COLO668 (cell line): ENCODE measurements around the gene CCR5AS.
A peak's percentile ranks its signal among the peaks of the same experiment; 100 is the strongest.

Experiments used
- DNase-seq: peaks from one replicate; lab custom pipeline; 2025; ENCODE audit not compliant: unreplicated experiment; lab: John Stamatoyannopoulos, UW

The CCR5AS gene

DNA sequence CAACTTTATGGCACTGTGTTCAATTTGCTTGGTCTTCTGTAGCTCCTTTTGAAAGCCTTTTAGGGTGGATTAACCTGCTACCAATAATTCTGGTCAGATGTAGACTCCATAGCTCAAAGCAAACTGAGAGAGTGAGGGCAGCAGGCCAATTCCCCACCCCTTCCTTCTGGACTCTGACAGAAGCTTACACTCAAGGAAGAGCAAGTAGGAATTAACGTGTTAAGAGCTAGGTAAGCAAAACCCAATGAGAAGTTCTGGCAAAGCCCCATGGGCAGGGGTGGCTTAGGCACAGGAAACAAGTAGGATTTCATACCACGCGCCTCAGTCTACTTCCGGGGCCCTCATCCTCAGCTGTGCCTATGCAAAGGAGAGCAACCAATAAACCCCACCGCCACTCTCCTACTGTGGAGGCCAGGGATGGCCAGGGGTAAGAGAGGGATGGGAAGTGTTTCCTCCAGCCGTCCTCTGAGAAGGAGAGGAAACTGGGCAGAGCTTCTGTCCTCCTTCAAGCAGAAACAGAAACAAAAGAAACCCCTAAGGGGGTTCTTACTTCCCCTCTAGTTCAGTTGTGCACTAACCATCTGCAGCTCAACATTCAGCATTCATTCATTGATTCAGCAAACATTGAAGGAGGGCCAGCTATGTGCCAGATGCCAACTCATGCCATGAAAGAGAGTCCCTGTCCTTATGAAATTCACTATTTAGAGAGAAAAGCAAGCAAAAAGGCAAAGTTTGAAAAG is 23.5 kb downstream of the CCR5AS start:
- DNase-seq = no peak

DNA sequence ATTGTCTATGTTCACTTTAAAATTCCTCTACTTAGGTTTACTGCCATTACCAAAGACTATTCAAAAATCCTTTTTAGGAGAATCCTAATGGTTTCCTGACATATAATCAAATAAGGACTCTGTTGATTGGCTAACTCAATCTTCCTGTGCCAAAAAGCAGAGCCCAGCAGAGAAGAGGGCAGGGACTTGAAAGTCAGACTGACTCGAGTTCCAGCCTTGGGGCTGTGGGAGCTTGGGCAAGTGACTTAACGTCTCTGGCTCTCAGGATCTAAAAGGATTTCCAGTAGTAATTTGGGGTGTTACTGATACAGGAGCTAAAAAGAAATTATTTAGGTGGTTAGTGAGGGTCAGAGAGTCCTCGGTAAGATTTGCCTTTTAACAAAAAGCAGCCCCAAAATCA is 25.2 kb downstream of the CCR5AS start:
- DNase-seq = no peak

DNA sequence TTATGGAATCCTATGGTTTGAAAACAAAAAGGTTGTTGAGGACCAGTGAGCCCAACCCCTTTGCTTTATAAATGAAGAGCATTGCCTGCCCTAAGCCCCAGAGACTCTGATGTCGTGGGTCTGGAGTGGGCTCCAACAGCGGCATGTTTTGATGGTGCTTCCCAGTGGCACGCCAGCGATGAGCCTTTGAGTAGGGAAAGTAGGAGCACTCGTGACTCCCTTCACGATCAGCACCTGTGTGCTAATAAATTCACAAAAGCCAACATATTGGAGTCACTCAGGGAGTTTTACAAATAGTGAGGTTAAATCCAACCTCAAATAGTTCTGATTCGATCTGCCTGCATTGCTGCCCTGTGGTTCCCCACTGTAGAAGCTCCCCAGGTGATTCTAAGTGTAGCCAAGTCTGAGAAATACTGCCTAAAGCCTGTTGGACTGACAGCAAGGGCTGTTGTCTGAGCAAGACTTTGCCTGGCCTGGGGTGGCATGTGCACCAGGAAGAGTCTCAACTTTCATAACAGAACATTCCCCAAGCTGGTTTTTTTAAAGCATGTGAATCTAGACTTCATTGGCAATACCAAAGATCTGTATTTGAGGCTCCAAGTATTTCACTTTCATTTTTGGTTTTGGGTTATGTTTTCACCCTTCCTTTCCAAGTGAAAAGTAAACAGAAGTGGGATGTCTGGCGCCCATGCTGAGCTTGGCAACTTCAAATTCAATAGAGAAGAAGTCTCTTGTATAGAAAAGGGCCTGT is 26.2 kb downstream of the CCR5AS start:
- DNase-seq = no peak

DNA sequence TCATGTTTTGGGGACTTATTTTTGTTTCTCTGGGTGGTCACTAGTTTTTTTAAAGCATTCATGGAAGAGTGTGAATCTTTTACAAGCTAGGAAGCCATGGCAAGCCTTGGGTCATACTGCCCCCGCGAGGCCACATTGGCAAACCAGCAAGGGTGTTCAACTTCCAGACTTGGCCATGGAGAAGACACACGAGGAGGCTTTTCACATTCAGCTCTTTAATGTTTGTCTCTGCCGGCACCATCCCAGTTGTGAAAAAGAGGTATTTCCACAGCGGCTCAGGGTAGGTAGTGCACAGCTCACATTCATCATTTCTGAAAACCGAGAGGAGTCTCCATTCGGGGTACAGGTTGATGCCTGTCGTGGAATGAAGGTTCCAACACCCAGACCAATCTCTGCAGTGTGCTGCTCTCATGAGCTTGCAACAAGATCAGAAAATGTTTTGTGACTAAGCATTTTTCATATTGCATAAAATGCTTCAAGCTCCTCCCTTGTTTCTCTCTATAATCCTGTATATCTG is 28.4 kb downstream of the CCR5AS start:
- peak; percentile 29 for DNase-seq

DNA sequence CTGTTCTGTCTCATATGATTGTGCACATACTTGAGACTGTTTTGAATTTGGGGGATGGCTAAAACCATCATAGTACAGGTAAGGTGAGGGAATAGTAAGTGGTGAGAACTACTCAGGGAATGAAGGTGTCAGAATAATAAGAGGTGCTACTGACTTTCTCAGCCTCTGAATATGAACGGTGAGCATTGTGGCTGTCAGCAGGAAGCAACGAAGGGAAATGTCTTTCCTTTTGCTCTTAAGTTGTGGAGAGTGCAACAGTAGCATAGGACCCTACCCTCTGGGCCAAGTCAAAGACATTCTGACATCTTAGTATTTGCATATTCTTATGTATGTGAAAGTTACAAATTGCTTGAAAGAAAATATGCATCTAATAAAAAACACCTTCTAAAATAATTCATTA is 31.1 kb downstream of the CCR5AS start:
- DNase-seq = no peak

DNA sequence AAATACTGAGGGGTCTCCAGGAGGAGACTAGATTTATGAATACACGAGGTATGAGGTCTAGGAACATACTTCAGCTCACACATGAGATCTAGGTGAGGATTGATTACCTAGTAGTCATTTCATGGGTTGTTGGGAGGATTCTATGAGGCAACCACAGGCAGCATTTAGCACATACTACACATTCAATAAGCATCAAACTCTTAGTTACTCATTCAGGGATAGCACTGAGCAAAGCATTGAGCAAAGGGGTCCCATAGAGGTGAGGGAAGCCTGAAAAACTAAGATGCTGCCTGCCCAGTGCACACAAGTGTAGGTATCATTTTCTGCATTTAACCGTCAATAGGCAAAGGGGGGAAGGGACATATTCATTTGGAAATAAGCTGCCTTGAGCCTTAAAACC is 31.6 kb downstream of the CCR5AS start:
- DNase-seq = no peak

DNA sequence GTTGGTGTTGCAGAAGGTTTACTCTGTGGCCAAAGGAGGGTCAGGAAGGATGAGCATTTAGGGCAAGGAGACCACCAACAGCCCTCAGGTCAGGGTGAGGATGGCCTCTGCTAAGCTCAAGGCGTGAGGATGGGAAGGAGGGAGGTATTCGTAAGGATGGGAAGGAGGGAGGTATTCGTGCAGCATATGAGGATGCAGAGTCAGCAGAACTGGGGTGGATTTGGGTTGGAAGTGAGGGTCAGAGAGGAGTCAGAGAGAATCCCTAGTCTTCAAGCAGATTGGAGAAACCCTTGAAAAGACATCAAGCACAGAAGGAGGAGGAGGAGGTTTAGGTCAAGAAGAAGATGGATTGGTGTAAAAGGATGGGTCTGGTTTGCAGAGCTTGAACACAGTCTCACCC is 32.1 kb downstream of the CCR5AS start:
- no peak for DNase-seq

DNA sequence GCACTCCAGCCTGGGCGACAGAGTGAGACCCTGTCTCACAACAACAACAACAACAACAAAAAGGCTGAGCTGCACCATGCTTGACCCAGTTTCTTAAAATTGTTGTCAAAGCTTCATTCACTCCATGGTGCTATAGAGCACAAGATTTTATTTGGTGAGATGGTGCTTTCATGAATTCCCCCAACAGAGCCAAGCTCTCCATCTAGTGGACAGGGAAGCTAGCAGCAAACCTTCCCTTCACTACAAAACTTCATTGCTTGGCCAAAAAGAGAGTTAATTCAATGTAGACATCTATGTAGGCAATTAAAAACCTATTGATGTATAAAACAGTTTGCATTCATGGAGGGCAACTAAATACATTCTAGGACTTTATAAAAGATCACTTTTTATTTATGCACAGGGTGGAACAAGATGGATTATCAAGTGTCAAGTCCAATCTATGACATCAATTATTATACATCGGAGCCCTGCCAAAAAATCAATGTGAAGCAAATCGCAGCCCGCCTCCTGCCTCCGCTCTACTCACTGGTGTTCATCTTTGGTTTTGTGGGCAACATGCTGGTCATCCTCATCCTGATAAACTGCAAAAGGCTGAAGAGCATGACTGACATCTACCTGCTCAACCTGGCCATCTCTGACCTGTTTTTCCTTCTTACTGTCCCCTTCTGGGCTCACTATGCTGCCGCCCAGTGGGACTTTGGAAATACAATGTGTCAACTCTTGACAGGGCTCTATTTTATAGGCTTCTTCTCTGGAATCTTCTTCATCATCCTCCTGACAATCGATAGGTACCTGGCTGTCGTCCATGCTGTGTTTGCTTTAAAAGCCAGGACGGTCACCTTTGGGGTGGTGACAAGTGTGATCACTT is 34.1 kb downstream of the CCR5AS start:
- DNase-seq = no peak

DNA sequence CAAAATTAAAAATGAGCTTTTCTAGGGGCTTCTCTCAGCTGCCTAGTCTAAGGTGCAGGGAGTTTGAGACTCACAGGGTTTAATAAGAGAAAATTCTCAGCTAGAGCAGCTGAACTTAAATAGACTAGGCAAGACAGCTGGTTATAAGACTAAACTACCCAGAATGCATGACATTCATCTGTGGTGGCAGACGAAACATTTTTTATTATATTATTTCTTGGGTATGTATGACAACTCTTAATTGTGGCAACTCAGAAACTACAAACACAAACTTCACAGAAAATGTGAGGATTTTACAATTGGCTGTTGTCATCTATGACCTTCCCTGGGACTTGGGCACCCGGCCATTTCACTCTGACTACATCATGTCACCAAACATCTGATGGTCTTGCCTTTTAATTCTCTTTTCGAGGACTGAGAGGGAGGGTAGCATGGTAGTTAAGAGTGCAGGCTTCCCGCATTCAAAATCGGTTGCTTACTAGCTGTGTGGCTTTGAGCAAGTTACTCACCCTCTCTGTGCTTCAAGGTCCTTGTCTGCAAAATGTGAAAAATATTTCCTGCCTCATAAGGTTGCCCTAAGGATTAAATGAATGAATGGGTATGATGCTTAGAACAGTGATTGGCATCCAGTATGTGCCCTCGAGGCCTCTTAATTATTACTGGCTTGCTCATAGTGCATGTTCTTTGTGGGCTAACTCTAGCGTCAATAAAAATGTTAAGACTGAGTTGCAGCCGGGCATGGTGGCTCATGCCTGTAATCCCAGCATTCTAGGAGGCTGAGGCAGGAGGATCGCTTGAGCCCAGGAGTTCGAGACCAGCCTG is 35.1 kb downstream of the CCR5AS start:
- no peak for DNase-seq

DNA sequence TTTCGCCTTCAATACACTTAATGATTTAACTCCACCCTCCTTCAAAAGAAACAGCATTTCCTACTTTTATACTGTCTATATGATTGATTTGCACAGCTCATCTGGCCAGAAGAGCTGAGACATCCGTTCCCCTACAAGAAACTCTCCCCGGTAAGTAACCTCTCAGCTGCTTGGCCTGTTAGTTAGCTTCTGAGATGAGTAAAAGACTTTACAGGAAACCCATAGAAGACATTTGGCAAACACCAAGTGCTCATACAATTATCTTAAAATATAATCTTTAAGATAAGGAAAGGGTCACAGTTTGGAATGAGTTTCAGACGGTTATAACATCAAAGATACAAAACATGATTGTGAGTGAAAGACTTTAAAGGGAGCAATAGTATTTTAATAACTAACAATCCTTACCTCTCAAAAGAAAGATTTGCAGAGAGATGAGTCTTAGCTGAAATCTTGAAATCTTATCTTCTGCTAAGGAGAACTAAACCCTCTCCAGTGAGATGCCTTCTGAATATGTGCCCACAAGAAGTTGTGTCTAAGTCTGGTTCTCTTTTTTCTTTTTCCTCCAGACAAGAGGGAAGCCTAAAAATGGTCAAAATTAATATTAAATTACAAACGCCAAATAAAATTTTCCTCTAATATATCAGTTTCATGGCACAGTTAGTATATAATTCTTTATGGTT is 35.9 kb downstream of the CCR5AS start, which contains the start of gene CCR5:
Gene CCR5 (plus strand): TSS at position 108 of the 680 bp plus-strand sequence. CDS start 1,957 bp downstream, outside the sequence.
- no peak for DNase-seq

DNA sequence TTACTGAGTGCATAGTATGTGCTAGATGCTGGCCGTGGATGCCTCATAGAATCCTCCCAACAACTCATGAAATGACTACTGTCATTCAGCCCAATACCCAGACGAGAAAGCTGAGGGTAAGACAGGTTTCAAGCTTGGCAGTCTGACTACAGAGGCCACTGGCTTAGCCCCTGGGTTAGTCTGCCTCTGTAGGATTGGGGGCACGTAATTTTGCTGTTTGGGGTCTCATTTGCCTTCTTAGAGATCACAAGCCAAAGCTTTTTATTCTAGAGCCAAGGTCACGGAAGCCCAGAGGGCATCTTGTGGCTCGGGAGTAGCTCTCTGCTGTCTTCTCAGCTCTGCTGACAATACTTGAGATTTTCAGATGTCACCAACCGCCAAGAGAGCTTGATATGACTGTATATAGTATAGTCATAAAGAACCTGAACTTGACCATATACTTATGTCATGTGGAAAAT is 37.2 kb downstream of the CCR5AS start:
- DNase-seq = no peak

DNA sequence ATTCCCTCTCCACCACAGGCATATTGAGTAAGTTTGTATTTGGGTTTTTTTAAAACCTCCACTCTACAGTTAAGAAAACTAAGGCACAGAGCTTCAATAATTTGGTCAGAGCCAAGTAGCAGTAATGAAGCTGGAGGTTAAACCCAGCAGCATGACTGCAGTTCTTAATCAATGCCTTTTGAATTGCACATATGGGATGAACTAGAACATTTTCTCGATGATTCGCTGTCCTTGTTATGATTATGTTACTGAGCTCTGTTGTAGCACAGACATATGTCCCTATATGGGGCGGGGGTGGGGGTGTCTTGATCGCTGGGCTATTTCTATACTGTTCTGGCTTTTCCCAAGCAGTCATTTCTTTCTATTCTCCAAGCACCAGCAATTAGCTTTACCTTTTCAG is 37.7 kb downstream of the CCR5AS start:
- no peak for DNase-seq

DNA sequence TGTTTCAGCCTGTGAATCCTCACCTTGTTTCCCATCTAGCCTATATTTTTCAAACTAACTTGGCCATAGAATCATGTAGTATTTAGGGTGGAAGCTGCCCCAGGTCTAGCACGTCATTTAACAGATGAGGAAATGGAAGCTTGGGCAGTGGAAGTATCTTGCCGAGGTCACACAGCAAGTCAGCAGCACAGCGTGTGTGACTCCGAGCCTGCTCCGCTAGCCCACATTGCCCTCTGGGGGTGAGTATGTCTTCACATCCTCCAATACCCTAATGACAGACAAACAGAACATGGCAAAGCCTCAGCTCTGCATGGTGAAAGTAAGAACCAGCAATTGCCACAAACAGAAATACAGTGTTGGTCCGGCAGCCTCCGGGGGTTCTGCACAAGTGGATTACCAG is 38.3 kb downstream of the CCR5AS start:
- no peak for DNase-seq

DNA sequence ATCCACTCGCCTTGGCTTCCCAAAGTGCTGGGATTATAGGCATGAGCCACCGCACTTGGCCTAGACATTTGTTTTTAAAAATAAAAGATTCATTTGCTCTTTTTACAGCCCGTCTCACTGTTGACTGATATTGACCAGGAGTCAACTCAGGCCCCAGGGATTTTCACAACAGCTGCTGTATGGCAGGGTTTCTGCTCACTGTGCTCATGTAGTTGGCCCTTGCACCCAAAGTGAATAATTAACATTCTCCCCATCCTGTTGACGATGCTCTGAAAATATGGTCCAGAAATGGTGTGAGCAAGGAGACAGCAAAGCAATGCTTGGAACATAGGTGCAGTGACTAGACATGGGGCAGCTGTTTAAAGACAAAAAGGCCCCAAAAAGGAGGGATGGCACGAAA is 39.1 kb downstream of the CCR5AS start:
- DNase-seq = no peak

DNA sequence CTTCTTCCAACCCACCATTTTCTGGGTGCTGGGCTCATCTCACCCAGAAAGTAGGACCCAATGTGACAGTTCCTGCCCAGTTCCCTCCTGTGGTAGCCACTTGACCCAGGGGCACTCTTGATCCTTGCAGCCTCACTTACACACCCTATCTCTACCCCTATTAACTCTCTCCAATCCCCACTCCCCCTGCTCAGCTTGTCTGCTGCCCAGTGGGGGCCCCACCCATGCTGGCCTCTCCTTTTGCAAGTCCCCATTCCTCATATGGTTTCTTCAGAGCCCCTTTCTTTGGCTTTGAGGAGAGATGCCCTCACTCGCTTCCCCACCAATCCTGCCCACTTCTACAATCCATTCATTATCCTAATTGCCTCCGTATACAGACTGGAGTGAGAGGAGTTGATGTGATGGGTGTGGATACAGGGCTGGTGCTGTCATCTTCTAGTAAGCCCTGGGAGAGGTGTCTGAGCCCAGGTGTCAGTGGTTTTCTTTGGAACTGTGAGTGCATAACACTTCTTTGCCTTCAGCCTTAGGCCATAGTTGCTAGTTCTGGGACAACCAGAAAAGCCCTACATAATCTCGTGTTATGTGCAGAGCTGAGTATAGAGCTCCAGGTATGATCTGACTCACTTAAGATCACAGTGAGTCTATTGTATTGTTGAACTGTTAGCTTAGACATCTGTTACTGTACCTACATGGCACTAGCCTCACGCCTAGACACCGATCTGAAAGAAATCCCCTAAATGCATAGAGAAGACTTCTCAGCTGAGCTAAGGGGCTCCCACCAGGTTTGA is 40.9 kb downstream of the CCR5AS start:
- no peak for DNase-seq

DNA sequence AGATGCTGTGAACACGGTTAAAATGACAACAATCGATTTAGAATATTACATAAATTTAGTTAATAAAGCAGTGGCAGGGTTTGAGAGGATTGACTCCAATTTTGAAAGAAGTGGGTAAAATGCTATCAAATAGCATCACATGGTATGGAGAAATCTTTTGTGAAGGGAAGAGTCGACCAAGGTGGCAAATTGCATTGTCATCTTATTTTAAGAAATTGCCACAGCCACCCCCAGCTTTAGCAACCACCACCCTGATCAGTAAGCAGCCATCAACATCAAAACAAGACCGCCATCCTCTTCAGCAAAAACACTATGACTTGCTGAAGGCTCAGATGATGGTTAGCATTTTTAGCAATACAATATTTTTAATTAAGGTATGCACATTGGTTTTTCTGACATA is 41.8 kb downstream of the CCR5AS start:
- no peak for DNase-seq

DNA sequence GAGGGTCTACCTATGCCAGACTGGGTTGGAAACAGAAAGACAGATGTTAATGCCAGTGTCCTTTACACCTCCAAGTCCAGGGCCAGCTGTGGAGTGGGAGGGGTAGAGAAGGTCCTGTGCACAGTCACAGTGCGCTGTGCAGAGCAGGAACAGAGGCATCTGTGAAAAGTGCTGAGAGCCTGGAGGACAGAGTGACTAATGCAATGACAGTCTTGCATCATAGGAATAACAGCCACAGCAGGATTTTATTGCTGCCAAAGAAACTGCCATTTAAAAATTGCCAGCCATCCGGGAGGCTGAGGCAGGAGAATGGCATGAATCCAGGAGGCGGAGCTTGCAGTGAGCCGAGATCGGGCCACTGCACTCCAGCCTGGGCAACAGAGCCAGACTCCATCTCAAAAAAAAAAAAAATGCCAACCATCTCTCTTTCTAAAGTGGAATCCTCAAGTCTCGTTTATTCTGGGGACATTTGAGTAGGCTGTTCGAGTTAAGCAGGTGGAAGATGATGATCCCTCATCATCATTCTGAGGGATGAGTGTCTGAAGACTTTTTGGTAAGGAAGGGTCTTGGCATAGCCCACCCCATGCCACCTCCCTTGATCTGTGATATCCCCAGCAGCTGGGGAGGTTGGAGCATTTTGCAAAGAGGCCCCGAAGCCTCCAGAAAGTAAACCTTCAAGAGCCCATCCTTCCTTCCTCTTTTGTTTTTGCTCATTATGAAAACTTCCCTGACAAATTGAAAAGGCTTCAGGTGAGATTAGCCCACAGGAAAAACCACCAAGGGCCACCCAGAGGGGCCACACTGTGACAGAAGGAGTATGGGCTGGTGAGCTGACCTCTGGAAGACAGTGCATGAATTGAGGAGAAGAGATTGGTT is 45.2 kb downstream of the CCR5AS start:
- DNase-seq = no peak

DNA sequence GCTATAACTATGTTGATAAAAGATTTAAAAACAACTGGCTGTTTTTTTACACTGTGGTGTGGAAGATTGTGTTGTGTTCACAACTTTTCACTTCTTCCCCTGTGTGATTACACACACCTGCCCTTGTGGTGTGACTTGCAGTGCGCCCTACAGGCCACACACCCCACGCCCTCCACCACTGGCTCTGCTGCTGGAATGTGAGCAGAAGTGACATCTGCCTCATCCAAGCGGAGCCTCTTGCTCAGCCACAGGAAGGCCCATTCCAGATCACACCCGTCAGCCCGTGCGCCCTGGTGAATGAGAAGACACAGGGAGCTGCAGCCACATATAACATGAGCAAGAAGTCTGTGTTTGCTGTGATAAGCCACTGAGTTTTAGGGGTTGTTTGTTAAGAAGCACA is 46.0 kb downstream of the CCR5AS start:
- no peak for DNase-seq
